Measurements from ENCODE around the gene TPRA1. TPM values are rescaled to one million over a fixed set of nuclear protein-coding genes. Genes with fewer than 3 reads are reported as not detected.

Gene TPRA1
- total and polyA plus RNA-seq, 9 of the 15 experiments (the other 6 are each of a cell fraction or from before 2014, with no cell fraction given) = 0.66 to 21.5 (median 11.1) TPM

DNA sequence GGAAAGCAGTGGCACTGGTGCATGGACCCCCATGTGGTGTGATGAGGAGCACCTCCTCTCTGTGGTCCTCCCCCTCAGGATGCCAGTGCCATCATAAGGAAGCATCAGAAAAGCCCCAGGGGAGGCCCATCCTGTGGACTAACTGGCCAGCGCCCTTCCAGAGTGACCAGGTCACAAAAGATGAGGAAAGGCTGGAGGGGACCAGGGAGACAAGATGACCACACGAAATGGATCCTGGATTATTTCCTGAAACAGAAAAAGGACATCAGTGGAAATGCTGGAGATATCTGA lies 56.4 kb downstream of the TPRA1 start (continued):
- TF ChIP-seq, protein P1, sequence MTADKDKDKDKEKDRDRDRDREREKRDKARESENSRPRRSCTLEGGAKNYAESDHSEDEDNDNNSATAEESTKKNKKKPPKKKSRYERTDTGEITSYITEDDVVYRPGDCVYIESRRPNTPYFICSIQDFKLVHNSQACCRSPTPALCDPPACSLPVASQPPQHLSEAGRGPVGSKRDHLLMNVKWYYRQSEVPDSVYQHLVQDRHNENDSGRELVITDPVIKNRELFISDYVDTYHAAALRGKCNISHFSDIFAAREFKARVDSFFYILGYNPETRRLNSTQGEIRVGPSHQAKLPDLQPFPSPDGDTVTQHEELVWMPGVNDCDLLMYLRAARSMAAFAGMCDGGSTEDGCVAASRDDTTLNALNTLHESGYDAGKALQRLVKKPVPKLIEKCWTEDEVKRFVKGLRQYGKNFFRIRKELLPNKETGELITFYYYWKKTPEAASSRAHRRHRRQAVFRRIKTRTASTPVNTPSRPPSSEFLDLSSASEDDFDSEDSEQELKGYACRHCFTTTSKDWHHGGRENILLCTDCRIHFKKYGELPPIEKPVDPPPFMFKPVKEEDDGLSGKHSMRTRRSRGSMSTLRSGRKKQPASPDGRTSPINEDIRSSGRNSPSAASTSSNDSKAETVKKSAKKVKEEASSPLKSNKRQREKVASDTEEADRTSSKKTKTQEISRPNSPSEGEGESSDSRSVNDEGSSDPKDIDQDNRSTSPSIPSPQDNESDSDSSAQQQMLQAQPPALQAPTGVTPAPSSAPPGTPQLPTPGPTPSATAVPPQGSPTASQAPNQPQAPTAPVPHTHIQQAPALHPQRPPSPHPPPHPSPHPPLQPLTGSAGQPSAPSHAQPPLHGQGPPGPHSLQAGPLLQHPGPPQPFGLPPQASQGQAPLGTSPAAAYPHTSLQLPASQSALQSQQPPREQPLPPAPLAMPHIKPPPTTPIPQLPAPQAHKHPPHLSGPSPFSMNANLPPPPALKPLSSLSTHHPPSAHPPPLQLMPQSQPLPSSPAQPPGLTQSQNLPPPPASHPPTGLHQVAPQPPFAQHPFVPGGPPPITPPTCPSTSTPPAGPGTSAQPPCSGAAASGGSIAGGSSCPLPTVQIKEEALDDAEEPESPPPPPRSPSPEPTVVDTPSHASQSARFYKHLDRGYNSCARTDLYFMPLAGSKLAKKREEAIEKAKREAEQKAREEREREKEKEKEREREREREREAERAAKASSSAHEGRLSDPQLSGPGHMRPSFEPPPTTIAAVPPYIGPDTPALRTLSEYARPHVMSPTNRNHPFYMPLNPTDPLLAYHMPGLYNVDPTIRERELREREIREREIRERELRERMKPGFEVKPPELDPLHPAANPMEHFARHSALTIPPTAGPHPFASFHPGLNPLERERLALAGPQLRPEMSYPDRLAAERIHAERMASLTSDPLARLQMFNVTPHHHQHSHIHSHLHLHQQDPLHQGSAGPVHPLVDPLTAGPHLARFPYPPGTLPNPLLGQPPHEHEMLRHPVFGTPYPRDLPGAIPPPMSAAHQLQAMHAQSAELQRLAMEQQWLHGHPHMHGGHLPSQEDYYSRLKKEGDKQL (CRISPR knock-in tag; IDR thresholded peaks at IDR 0.05; ENCODE audit: borderline replicate concordance) = no peak
- TF ChIP-seq ZNF583 (CRISPR knock-in tag; IDR thresholded peaks at IDR 0.05) = no peak

DNA sequence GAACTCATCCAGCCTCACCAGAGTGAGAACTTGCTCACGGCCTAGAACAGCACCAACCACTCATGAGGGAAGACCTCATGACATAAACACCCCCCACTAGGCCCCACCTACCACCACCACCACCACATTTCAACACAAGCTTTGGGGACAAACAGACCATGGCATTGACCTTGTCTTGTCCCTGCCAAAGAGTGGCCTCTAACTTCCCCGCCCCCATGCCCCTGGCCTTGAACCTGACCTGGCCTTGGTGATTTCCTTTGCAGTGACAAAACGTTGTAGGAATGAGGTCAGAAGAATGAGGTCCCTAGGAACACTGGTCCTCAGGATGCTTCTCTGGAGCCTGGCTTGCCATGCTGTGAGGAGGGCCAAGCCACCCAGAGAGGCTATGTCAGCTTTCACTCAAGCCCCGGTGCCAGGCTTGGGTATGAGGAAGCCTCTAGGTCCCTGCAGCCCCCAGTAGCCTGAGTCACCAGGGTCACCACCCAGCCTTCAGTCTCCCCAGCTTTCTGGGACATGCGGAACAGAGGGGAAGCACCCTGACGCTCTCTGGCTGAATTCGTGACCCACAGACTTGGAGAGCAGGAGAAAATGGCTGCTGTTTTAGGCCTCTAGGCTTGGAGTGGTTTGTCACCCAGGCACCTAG lies 57.9 kb downstream of the TPRA1 start:
- in situ Hi-C loops (cut with MboI) = no loop called here
- Histone ChIP-seq H4K20me1 (replicated peaks; ENCODE audit: control insufficient read depth, insufficient read depth, low read length) (no peaks in the 10 kb centered on the region), H3K9ac (ENCODE audit: insufficient read depth in 1 of 2, low read depth in 2 of 2, low read length in 2 of 2) (no peak overlapping the region), H3K36me3 (ENCODE audit: control insufficient read depth, insufficient read depth, low read length) (no peaks in the 10 kb centered on the region), H3K9me3 (replicated peaks; ENCODE audit: control insufficient read depth, insufficient read depth, low read depth, low read length) (no peaks in the 10 kb centered on the region), H3K79me2 (ENCODE audit: control insufficient read depth, insufficient read depth, low read length) (no peaks in the 10 kb centered on the region), H3K27ac (ENCODE audit: extremely low read depth, low read depth, low read length) (no peak overlapping the region), H3K4me1 (replicated peaks in 1 of 2; ENCODE audit: control insufficient read depth in 2 of 2, insufficient read depth in 2 of 2, low read length in 2 of 2) (no peaks in the 10 kb centered on the region), H2AFZ (ENCODE audit: low read depth, low read length) (no peak overlapping the region), H3K4me3 (no peak overlapping the region), H3K4me2 (ENCODE audit: insufficient read depth, low read length) (no peak overlapping the region), H3K27me3 (ENCODE audit: control insufficient read depth in 2 of 2, insufficient read depth in 2 of 2, low read length in 2 of 2) (peaks cover 3 to 27% of the 10 kb centered on the region in 2 experiments; a peak in 2 of 5 replicates), H3K9me1 (ENCODE audit: control insufficient read depth, insufficient read depth, low read length) (no peaks in the 10 kb centered on the region)
- intact Hi-C loops (cut with micrococcal nuclease) = no loop called here
- ATAC-seq = no peak
- no peak for FAIRE-seq
- WGBS (ENCODE audit: insufficient coverage, low coverage, missing lambda C conversion rate) = 0% methylated on average over 4 of the region's 7 CpGs
- ChIA-PET POLR2A (no interaction called here), CTCF (ENCODE audit: low intra/inter-chr PET ratio) (no interaction called here)
- TF ChIP-seq RBM34 (IDR thresholded peaks at IDR 0.05; ENCODE audit: borderline replicate concordance, insufficient read depth, low read length) = no peak
- TF ChIP-seq UBTF (IDR thresholded peaks at IDR 0.05; ENCODE audit: borderline replicate concordance in 1 of 2, low read depth in 2 of 2, low read length in 2 of 2) = no peak
- TF ChIP-seq ZNF589 (CRISPR knock-in tag; IDR thresholded peaks at IDR 0.05; ENCODE audit: low read depth) = no peak
- no peak for TF ChIP-seq ETV5 (CRISPR knock-in tag; IDR thresholded peaks at IDR 0.05; ENCODE audit: low read depth)
- no peak for TF ChIP-seq PURB (CRISPR knock-in tag; IDR thresholded peaks at IDR 0.05; ENCODE audit: low read depth)
- no peak for TF ChIP-seq CREB1 (IDR thresholded peaks at IDR 0.05)
- TF ChIP-seq CREB1 (CRISPR knock-in tag; IDR thresholded peaks at IDR 0.05) = no peak
- no peak for TF ChIP-seq SUPT5H (IDR thresholded peaks at IDR 0.05)
- no peak for DNase-seq (ENCODE audit: extremely low read depth in 1 of 4, low spot score in 3 of 4)
- BruUV-seq (replicated peaks) = no TSS peak
